ENCODE measurements around the gene DNAJC18.
A peak's percentile ranks its signal among the peaks of the same experiment; 100 is the strongest.
"Not testable (repeated sequence)": the region's sequence is repeated elsewhere in the genome, so short reads cannot be mapped to it uniquely, and the experiment has no call there.

DNAJC18 gene

DNA sequence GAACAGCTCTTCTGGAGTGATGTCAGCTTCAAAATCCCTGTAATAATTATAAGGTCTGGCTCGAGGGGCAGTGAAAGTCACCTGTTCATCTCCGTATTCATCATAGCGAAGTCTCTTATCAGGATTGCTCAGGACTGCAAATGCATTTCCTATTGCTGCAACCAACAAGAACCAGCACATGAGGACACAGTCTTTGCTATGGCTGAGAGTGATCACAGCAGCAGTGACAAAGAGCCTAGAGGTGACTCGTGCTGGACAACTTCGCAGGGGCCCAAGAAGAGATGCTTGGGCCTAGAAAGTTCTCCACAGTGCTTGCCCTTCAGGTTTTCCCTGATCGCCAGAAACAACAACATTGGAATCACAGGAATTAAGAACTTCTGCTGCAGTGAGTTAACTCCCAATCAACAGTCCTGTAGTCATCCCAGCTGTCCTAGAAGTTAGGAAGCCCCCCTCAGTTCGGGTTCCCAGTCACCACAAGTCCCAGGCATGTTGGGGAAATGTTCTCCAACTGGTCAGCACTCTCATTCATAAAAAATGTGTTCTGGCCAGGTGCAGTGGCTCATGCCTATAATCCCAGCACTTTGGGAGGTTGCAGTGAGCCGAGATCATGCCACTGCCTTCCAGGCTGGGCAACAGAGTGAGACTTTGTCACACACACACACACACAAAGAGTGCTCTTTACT, 13.0 kb downstream of the DNAJC18 start:
- DNase-seq (ENCODE audit: low spot score): no peak

GRCh38 chr5:139425497-139425896, 13.8 kb downstream of the DNAJC18 start:
- DNase-seq (ENCODE audit: low spot score): no peak

DNA sequence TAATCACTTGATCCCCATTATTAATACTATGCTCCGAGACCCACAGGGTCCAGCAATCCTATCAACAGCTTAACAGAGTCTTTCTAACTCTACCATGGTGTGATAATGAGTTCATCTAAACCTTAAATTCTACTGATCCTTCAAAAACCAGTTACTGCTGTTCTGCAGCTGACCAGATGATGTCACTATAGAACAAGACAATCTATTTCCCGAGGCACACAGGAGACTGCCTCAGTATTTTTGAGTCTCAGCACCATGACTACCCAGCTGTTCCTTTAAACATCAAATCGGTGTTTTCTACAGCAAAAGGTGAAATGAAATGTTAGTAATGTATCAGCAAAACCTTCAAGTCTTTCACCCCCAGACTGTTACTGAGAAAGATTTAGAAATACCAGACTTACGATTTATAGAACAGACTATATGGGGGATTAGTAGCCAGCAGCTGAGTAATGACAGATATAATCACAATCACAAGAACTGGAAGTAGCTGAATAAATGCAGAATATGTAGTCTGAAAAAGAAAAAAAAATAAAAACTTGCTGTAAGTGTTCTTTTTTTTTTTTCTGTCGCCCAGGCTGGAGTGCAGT, 16.9 kb downstream of the DNAJC18 start:
- DNase-seq (ENCODE audit: low spot score): peak; percentile 71

GRCh38 chr5:139419226-139420192, 19.8 kb downstream of the DNAJC18 start:
- no peak for DNase-seq (ENCODE audit: low spot score)

- DNase-seq (ENCODE audit: low spot score): no peak
Measured at GRCh38 chr5:139418793-139419192, 20.5 kb downstream of the DNAJC18 start.

GRCh38 chr5:139417214-139417613, 22.1 kb downstream of the DNAJC18 start:
- no peak for DNase-seq (ENCODE audit: low spot score)

GRCh38 chr5:139416651-139417050, 22.7 kb downstream of the DNAJC18 start:
- DNase-seq (ENCODE audit: low spot score): no peak

DNA sequence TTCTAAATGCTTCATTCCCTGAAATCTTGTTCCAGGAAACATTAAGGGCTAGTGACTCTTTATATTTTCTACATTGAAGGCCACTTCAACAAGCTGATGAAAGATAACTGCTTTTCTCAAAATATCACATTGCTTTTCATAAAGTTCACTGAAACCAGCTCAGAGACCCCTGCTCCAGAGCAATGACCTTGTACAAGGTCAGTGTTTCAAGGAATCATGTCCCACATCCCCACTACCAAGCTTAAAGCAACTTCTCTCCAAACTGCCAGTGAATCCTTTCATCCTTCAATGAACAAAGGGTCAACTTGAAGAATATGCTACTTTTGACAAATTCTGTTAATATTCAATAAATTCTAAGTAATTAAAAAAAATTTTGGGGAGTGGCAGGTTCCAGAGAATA, 23.5 kb downstream of the DNAJC18 start:
- DNase-seq (ENCODE audit: low spot score): no peak

DNA sequence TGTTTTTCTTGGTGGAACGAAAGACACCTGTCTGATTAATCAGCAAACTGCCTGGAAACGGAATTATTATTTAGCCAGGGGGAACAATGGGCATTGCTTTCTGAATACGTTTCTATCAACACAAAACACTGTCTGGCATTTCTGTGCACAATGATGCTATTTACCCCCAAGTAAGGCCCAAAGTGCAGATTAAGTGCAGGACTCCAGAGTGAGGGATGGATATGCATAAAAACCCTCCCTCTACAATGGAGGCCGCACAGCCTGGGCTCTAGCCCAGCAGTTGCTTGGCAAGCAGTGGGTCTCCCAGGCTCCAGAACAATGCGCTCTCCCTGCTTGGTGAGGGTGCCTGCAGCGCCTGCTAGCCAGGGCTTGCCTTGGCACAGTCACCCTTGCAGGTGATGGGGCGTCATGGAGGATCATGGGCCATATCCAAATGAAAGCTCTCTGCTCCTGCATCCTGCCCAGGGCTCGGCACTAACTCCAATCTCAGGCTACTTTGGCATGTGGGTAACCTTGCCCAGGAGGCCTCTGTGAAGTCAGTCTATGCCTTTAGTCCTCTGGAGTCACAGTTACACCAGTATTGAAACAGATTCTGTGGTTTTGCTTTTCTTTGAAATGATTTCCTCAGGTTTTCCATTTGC, 24.0 kb downstream of the DNAJC18 start:
- DNase-seq (ENCODE audit: low spot score): no peak

DNA sequence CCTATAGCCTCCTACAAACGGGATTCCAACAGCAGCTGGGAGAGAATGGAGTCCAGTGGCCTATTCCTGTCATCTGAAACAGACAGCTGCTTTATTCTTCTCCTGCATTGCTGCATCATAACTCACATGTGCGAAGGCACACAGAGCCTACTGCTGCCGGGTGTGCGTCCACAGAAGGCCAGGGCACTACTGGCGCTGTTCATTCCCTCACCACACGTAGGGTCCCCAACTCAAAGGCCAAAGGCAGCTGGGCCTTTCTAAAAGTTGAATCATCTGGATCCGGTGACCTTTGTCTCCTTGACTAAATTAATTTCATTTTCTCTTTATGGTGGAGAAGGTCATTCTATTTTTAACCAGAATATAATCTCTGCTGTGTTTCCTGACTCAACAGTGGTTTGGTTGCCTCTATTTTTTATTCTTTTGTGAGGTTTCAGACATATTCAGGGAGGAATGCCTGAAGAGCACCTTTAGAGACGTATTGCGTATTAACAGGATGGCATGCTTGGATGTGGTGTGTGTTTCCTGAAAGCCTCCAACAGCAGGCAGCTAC, 24.7 kb downstream of the DNAJC18 start:
- DNase-seq (ENCODE audit: low spot score): peak; percentile 41

- DNase-seq (ENCODE audit: low spot score): no peak
Measured at GRCh38 chr5:139413963-139414362, 25.4 kb downstream of the DNAJC18 start.

- no peak for DNase-seq (ENCODE audit: low spot score)
Measured at GRCh38 chr5:139413153-139413552, 26.2 kb downstream of the DNAJC18 start.

DNA sequence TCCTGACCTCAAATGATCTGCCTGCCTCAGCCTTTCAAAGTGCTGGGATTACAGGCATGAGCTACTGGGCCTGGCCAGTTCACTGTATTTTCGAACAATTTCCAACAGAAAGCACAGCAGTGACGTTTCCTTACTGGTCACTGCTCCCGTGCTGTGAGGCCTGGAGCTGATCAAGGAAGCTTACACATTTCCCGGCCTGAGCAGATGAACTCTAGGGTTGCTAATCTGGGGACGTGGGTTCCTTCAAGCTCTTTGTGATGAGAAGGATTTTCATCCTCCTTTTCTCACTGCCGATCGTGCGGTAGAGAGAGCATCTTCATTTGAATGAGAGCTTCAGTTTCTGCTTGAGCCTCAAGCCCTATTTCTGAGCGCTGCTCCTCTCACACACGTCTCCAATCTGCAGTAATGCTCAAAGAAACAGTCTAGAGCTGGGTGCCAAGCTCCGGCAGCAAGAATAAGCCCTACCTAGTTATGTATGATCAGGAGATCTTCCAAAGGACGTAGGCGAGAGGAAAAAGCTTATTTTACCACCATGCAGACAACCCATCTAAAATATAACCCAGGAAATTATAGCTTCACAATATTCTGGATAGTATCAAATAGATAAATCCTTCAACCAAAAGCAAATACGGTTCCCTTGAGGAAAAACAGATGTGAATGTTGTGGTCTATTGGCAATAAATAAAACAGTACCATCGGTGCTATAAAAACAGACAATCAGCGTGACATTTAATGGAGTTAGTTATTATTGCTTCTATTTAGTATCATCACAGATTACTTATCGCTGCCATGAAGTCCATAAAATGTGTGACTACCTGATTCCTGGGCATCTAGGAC, 28.1 kb downstream of the DNAJC18 start:
- no peak for DNase-seq (ENCODE audit: low spot score)

GRCh38 chr5:139410121-139410992, 29.0 kb downstream of the DNAJC18 start:
- DNase-seq (ENCODE audit: low spot score): no peak

DNA sequence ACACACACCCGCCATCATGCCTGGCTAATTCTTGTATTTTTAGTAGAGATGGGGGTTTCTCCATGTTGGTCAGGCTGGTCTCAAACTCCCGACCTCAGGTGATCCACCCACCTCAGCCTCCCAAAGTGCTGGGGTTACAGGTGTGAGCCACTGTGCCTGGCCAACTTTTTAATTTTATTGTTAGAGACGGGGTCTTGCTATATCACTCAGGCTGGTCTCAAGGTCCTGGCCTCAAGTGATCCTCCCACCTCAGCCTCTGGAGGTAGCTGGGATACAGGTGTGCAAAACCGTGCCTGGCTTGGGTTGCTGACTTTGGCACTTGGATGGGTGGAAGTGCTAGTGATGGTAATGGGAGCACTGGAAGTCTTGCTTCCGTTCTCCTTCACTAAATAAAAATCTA, 30.2 kb downstream of the DNAJC18 start:
- not testable (repeated sequence) for DNase-seq (ENCODE audit: low spot score)

DNA sequence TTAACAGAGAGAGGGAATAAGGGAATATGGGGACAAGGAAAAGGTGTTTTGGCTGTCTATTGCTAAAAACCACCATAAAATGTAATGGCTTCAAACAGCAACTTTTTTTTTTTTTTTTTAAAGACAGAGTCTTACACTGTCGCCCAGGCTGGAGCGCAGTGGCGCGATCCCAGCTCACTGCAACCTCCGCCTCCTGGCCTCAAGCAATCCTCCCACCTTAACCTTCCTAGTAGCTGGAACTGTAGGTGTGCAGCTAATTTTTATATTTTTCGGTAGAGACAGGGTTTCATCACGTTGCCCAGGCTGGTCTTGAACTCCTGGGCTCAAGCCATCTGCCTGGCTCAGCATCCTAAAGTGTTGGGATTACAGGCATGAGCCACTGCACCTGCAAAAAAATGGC, 31.1 kb downstream of the DNAJC18 start:
- no peak for DNase-seq (ENCODE audit: low spot score)

- DNase-seq (ENCODE audit: low spot score): no peak
Measured at GRCh38 chr5:139407517-139407916, 31.8 kb downstream of the DNAJC18 start.

- no peak for DNase-seq (ENCODE audit: low spot score)
Measured at GRCh38 chr5:139406963-139407362, 32.4 kb downstream of the DNAJC18 start.

DNA sequence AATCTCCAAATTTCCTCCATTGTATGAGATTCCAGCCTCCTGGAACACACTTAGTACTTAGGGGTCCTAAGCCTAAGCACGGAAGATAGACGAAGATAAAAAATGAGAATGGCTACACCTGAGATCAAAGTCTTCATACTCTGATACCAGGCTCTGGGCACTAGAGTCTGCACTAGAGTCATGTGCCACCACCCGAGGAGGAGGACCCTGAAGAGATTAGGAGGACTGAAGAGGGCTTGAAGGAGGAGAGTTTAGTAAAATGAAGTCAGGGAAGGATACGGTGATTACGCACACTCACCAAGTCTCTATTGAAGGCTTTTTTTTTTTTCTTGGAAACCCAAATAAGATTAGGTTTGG, 34.9 kb downstream of the DNAJC18 start:
- DNase-seq (ENCODE audit: low spot score): no peak

DNA sequence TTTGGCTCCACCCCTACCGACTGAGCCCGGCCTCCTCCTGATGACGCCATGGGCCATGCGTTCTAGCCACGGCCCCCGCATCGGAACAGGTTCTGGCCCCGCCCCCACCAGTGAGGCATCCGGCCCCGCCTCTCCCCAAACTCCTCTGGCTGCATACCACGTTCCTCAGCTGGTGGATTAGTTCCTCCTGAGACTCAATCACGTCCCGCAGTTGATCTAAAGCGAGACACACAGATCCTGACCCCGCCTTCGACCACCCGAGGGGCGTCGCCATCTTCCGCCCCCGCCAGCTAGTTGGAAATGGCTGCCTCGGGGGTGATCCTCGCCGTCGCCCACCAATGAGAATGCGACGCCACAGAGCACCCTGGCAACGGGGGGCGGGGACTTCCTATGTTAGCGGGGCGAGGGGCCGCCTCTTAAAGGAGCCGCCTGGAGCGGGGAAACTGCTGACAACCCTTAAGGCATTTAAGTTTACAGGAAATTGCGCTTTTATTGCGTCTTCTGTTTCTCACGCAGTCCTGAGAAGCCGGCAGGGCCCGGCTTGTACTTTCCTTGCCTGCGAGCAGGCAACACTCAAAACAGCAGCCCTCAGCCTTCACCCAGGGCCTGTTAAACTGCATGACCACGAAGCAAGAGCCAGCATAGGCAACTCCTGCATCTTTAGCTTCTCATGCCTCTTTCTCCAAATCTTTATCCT, 35.4 kb downstream of the DNAJC18 start, which contains the start of gene SPATA24:
TSS of gene SPATA24 (minus strand) at position 303 of the 697 bp plus-strand sequence. CDS start at position 274, 29 bp downstream.
- DNase-seq (ENCODE audit: low spot score): peak; percentile 92
